Measurements from ENCODE around the gene CELSR1. TPM values are rescaled to one million over a fixed set of nuclear protein-coding genes. Genes with fewer than 3 reads are reported as not detected.

Gene CELSR1
- total RNA-seq, 2 experiments from 2014 or later, result 1.0 to 1.1 TPM

- Mint-ChIP-seq H3K4me1 (ENCODE audit: low read depth) (no peaks in the 10 kb centered on the region), H3K27ac (no peak overlapping the region), H3K4me3 (no peak overlapping the region), H3K9me3 (no peaks in the 10 kb centered on the region), H3K27me3 (peaks cover 8% of the 10 kb centered on the region), H3K36me3 (ENCODE audit: low read depth) (no peaks in the 10 kb centered on the region)
- Histone ChIP-seq H3K4me3 (ENCODE audit: low read length) (no peak overlapping the region), H3K4me1 (ENCODE audit: insufficient read depth, low read length) (peaks cover 3% of the 10 kb centered on the region), H3K9me3 (ENCODE audit: control insufficient read depth in 1 of 2, insufficient read depth in 1 of 2, low read length in 2 of 2) (peaks cover 0 to 14% of the 10 kb centered on the region in 2 experiments), H3K36me3 (ENCODE audit: insufficient read depth, low read length) (no peaks in the 10 kb centered on the region), H3K27ac (ENCODE audit: low read depth in 1 of 2, low read length in 2 of 2) (no peak overlapping the region), H3K27me3 (ENCODE audit: control insufficient read depth in 1 of 2, insufficient read depth in 2 of 2, low read length in 2 of 2) (peaks cover 5 to 12% of the 10 kb centered on the region in 2 experiments)
- ATAC-seq (ENCODE audit: poor library complexity) (no peak), DNase-seq (no peak)
- CTCF ChIA-PET, result no interaction called here
- intact Hi-C loops (cut with DNase I, micrococcal nuclease), result no loop called here
- TF ChIP-seq CTCF (IDR thresholded peaks at IDR 0.05), result no peak
- POLR2A ChIA-PET, result no interaction called here
Observed at GRCh38 chr22:46533070-46533833, 4.2 kb downstream of the CELSR1 start.

- no peaks in the 10 kb centered on the region for H3K4me1 ChIP-seq (ENCODE audit: insufficient read depth, low read length)
- no peak for TF ChIP-seq CTCF (IDR thresholded peaks at IDR 0.05)
- peaks cover 0 to 13% of the 10 kb centered on the region in 2 experiments for H3K9me3 ChIP-seq (ENCODE audit: control insufficient read depth in 1 of 2, insufficient read depth in 1 of 2, low read length in 2 of 2)
- H3K4me1 Mint-ChIP-seq (ENCODE audit: low read depth), result no peaks in the 10 kb centered on the region
- intact Hi-C loops (cut with DNase I, micrococcal nuclease), result no loop called here
- H3K27me3 ChIP-seq (ENCODE audit: control insufficient read depth in 1 of 2, insufficient read depth in 2 of 2, low read length in 2 of 2), result peaks cover 0 to 7% of the 10 kb centered on the region in 2 experiments
- H3K27ac Mint-ChIP-seq, result no peak overlapping the region
- H3K9me3 Mint-ChIP-seq, result no peaks in the 10 kb centered on the region
- no peak for DNase-seq
- H3K4me3 ChIP-seq (ENCODE audit: low read length), result no peak overlapping the region
- ChIA-PET CTCF (no interaction called here), POLR2A (no interaction called here)
- H3K27me3 Mint-ChIP-seq, result peaks cover 5% of the 10 kb centered on the region
- H3K27ac ChIP-seq (ENCODE audit: low read depth in 1 of 2, low read length in 2 of 2), result no peak overlapping the region
- H3K36me3 ChIP-seq (ENCODE audit: insufficient read depth, low read length), result no peaks in the 10 kb centered on the region
- no peaks in the 10 kb centered on the region for H3K36me3 Mint-ChIP-seq (ENCODE audit: low read depth)
- H3K4me3 Mint-ChIP-seq, result no peak overlapping the region
- ATAC-seq (ENCODE audit: poor library complexity), result no peak
Observed at GRCh38 chr22:46532416-46532815, 5.0 kb downstream of the CELSR1 start.

GRCh38 chr22:46531581-46532175, 5.7 kb downstream of the CELSR1 start:
- Histone ChIP-seq H3K4me1 (ENCODE audit: insufficient read depth, low read length) (no peaks in the 10 kb centered on the region), H3K27me3 (ENCODE audit: control insufficient read depth in 1 of 2, insufficient read depth in 2 of 2, low read length in 2 of 2) (peaks cover 0 to 7% of the 10 kb centered on the region in 2 experiments), H3K4me3 (ENCODE audit: low read length) (no peak overlapping the region), H3K9me3 (ENCODE audit: control insufficient read depth in 1 of 2, insufficient read depth in 1 of 2, low read length in 2 of 2) (peaks cover 0 to 13% of the 10 kb centered on the region in 2 experiments), H3K27ac (ENCODE audit: low read depth in 1 of 2, low read length in 2 of 2) (no peak overlapping the region), H3K36me3 (ENCODE audit: insufficient read depth, low read length) (no peaks in the 10 kb centered on the region)
- Mint-ChIP-seq H3K27ac (no peak overlapping the region), H3K4me1 (ENCODE audit: low read depth) (no peaks in the 10 kb centered on the region), H3K27me3 (peaks cover 8% of the 10 kb centered on the region), H3K36me3 (ENCODE audit: low read depth) (no peaks in the 10 kb centered on the region), H3K9me3 (no peaks in the 10 kb centered on the region), H3K4me3 (no peak overlapping the region)
- ATAC-seq (ENCODE audit: poor library complexity), result no peak
- no peak for DNase-seq
- ChIA-PET POLR2A (no interaction called here), CTCF (no interaction called here)
- intact Hi-C loops (cut with DNase I, micrococcal nuclease), result no loop called here
- TF ChIP-seq CTCF (IDR thresholded peaks at IDR 0.05), result no peak

Measured in CD4-positive, alpha-beta T cell (primary cell).